ENCODE results near the gene PNKD. TPM values are rescaled to one million over a fixed set of nuclear protein-coding genes. Genes with fewer than 3 reads are reported as not detected.

The PNKD gene
- total and polyA plus RNA-seq, 2 donors from 2014 or later, result 90.6 to 244 TPM

GRCh38 chr2:218267259-218267658, 3.1 kb upstream of the PNKD start:
- intact Hi-C loops (cut with DNase I), result no loop called here
- H3K4me1 ChIP-seq (ENCODE audit: control insufficient read depth in 2 of 3, insufficient read depth in 2 of 3, low read depth in 1 of 3, low read length in 3 of 3), result peaks cover 0 to 21% (median 8%) of the 10 kb centered on the region in 3 donors
- no peak overlapping the region for H3K9ac ChIP-seq (ENCODE audit: low read length in 3 of 3)
- H3K27ac ChIP-seq (ENCODE audit: low read depth in 2 of 2, low read length in 2 of 2), result no peak overlapping the region
- DNase-seq (peak in 2 of 5 donors; percentile 37 to 68), FAIRE-seq (no peak)
- no peaks in the 10 kb centered on the region for H3K27me3 ChIP-seq (ENCODE audit: control insufficient read depth, insufficient read depth, low read length)
- H3K4me3 ChIP-seq (ENCODE audit: low read length in 3 of 3), result no peak overlapping the region
- TF ChIP-seq CTCF (IDR thresholded peaks at IDR 0.05; ENCODE audit: borderline replicate concordance, extremely low read depth, insufficient read depth), result no peak
- no peaks in the 10 kb centered on the region for H3K9me3 ChIP-seq (ENCODE audit: control insufficient read depth in 2 of 3, insufficient read depth in 1 of 3, low read length in 3 of 3)
- peaks cover 0 to 39% (median 12%) of the 10 kb centered on the region in 3 donors for H3K36me3 ChIP-seq (ENCODE audit: control insufficient read depth in 2 of 3, insufficient read depth in 3 of 3, low read length in 3 of 3)

- no peak for TF ChIP-seq CTCF (IDR thresholded peaks at IDR 0.05; ENCODE audit: borderline replicate concordance, extremely low read depth, insufficient read depth)
- H3K9ac ChIP-seq (ENCODE audit: low read length in 3 of 3), result peak overlapping the region; percentile 56 to 94 (median 65)
- H3K4me1 ChIP-seq (ENCODE audit: control insufficient read depth in 2 of 3, insufficient read depth in 2 of 3, low read depth in 1 of 3, low read length in 3 of 3), result peaks cover 0 to 29% (median 8%) of the 10 kb centered on the region in 3 donors
- H3K27me3 ChIP-seq (ENCODE audit: control insufficient read depth, insufficient read depth, low read length), result no peaks in the 10 kb centered on the region
- intact Hi-C loops (cut with DNase I), result loop anchor here (10.0 kb wide), 1 partner anchor 194 kb away; no protein-coding TSS in a partner anchor
- no peak for FAIRE-seq
- H3K4me3 ChIP-seq (ENCODE audit: low read length in 3 of 3), result peak overlapping the region; percentile 81 to 95 (median 84)
- H3K9me3 ChIP-seq (ENCODE audit: control insufficient read depth in 2 of 3, insufficient read depth in 1 of 3, low read length in 3 of 3), result no peaks in the 10 kb centered on the region
- peak in 1 of 5 donors; percentile 64 for DNase-seq
- H3K36me3 ChIP-seq (ENCODE audit: control insufficient read depth in 2 of 3, insufficient read depth in 3 of 3, low read length in 3 of 3), result peaks cover 0 to 42% (median 26%) of the 10 kb centered on the region in 3 donors
- peak overlapping the region; percentile 43 to 76 for H3K27ac ChIP-seq (ENCODE audit: low read depth in 2 of 2, low read length in 2 of 2)
Measured at GRCh38 chr2:218270721-218271486, 585 bp downstream of the PNKD start.

- Histone ChIP-seq H3K9me3 (ENCODE audit: control insufficient read depth in 2 of 3, insufficient read depth in 1 of 3, low read length in 3 of 3) (no peaks in the 10 kb centered on the region), H3K4me1 (ENCODE audit: control insufficient read depth in 2 of 3, insufficient read depth in 2 of 3, low read depth in 1 of 3, low read length in 3 of 3) (peaks cover 0 to 29% (median 8%) of the 10 kb centered on the region in 3 donors), H3K36me3 (ENCODE audit: control insufficient read depth in 2 of 3, insufficient read depth in 3 of 3, low read length in 3 of 3) (peaks cover 0 to 42% (median 26%) of the 10 kb centered on the region in 3 donors), H3K27ac (ENCODE audit: low read depth in 2 of 2, low read length in 2 of 2) (peak overlapping the region; percentile 5 to 43), H3K4me3 (ENCODE audit: low read length in 3 of 3) (peak overlapping the region in 2 of 3 donors; percentile 81 to 95), H3K9ac (ENCODE audit: low read length in 3 of 3) (peak overlapping the region in 2 of 3 donors; percentile 43 to 56), H3K27me3 (ENCODE audit: control insufficient read depth, insufficient read depth, low read length) (no peaks in the 10 kb centered on the region)
- FAIRE-seq (no peak), DNase-seq (no peak)
- intact Hi-C loops (cut with DNase I), result loop anchor here (10.0 kb wide), 1 partner anchor 193 kb away; no protein-coding TSS in a partner anchor
- TF ChIP-seq CTCF (IDR thresholded peaks at IDR 0.05; ENCODE audit: borderline replicate concordance, extremely low read depth, insufficient read depth), result no peak
Measured at GRCh38 chr2:218271487-218271797, 1.1 kb downstream of the PNKD start.

All from kidney (tissue), 14 donors.